Parathyroid adenoma (tissue), 2 donors: Measurements from ENCODE around the gene RBFOX1.

Experiments used
- H2AFZ ChIP-seq: fragments of 300-600 bp; sonication (generic); one replicate; pipeline ENCODE4 v1.7.0; 2017; ENCODE audit warnings: antibody characterized with exemption, mild to moderate bottlenecking
- H3K27ac ChIP-seq: fragments of 300-600 bp; sonication (generic); one replicate; pipeline ENCODE4 v1.7.0; 2017
- H3K27me3 ChIP-seq: fragments of 300-600 bp; sonication (generic); one replicate; pipeline ENCODE4 v1.7.0; 2017; ENCODE audit warnings: low read length; ENCODE audit not compliant: control insufficient read depth, insufficient read depth
- H3K36me3 ChIP-seq: fragments of 300-600 bp; sonication (generic); one replicate; pipeline ENCODE4 v1.7.0; 2017; ENCODE audit warnings: low read length; ENCODE audit not compliant: control insufficient read depth, insufficient read depth
- H3K4me1 ChIP-seq: fragments of 300-600 bp; sonication (generic); one replicate; pipeline ENCODE4 v1.7.0; 2017; ENCODE audit warnings: control low read depth
- H3K4me2 ChIP-seq: fragments of 300-600 bp; sonication (generic); one replicate; pipeline ENCODE4 v1.7.0; 2017; ENCODE audit warnings: low read length
- H3K4me3 ChIP-seq: fragments of 300-600 bp; sonication (generic); one replicate; pipeline ENCODE4 v1.7.0; 2017; ENCODE audit warnings: low read depth, low read length
- H3K79me2 ChIP-seq: fragments of 300-600 bp; sonication (generic); one replicate; pipeline ENCODE4 v1.7.0; 2017; ENCODE audit warnings: control low read depth
- H3K9ac ChIP-seq: fragments of 300-600 bp; sonication (generic); one replicate; pipeline ENCODE4 v1.7.0; 2017; ENCODE audit warnings: mild to moderate bottlenecking
- H3K9me3 ChIP-seq: fragments of 300-600 bp; sonication (generic); one replicate; pipeline ENCODE4 v1.7.0; 2017; ENCODE audit warnings: low read length; ENCODE audit not compliant: control insufficient read depth
- TF ChIP-seq, protein P1 (sequence below): fragments of 300-600 bp; sonication (generic); IDR thresholded peaks from one replicate; pipeline ENCODE4 v1.7.0; 2017; ENCODE audit warnings: antibody characterized with exemption, mild to moderate bottlenecking
- donor health status: primary hyperparathyroidism.

The RBFOX1 gene

DNA sequence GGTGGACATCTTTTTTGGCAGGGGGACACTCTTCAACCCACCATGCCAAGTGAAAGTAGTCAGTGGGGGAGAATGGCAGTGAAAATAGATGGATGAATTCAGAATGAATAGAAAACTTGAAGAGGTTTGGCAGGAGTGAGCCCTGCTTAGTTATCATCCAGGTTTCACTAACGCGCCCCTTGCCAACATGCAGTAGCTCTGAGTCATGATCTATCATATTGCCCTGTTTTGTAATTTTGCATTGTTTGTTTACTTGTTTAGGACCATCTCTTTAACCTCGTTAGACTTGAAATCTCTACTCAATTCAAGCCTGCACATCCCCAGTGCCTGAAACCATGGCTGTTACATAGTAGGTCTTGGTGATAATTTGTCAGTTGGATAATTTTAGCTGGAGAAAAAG, 116.7 kb downstream of the RBFOX1 start:
- Histone ChIP-seq H3K9me3 (no peaks in the 10 kb centered on the region), H3K4me1 (no peaks in the 10 kb centered on the region), H3K4me3 (no peak overlapping the region), H3K27me3 (no peaks in the 10 kb centered on the region), H3K36me3 (no peaks in the 10 kb centered on the region), H2AFZ (no peak overlapping the region), H3K4me2 (no peak overlapping the region), H3K9ac (no peak overlapping the region), H3K27ac (no peak overlapping the region), H3K79me2 (no peaks in the 10 kb centered on the region)
- TF ChIP-seq, protein P1, sequence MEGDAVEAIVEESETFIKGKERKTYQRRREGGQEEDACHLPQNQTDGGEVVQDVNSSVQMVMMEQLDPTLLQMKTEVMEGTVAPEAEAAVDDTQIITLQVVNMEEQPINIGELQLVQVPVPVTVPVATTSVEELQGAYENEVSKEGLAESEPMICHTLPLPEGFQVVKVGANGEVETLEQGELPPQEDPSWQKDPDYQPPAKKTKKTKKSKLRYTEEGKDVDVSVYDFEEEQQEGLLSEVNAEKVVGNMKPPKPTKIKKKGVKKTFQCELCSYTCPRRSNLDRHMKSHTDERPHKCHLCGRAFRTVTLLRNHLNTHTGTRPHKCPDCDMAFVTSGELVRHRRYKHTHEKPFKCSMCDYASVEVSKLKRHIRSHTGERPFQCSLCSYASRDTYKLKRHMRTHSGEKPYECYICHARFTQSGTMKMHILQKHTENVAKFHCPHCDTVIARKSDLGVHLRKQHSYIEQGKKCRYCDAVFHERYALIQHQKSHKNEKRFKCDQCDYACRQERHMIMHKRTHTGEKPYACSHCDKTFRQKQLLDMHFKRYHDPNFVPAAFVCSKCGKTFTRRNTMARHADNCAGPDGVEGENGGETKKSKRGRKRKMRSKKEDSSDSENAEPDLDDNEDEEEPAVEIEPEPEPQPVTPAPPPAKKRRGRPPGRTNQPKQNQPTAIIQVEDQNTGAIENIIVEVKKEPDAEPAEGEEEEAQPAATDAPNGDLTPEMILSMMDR, result no peak

DNA sequence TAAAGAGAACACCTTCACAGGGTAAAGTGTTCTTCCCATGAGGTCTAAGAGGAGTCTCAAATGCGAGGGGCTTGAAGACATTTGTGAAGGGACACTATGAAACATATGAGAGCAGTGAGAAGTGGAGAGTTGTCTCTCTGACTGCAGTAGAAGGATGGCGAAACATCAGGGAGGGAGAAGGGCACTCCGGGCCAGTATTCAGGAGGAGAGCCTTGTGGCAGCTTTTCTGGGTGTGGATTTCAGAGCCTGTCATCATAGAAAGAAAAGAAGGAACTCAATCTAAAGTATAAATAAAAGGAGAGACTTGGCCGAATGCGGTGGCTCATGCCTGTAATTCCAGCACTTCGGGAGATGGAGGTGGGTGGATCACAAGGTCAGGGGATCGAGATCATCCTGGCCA, 117.2 kb downstream of the RBFOX1 start:
- no peaks in the 10 kb centered on the region for H3K36me3 ChIP-seq
- no peak overlapping the region for H2AFZ ChIP-seq
- no peaks in the 10 kb centered on the region for H3K4me1 ChIP-seq
- no peak overlapping the region for H3K4me2 ChIP-seq
- no peaks in the 10 kb centered on the region for H3K9me3 ChIP-seq
- H3K27ac ChIP-seq, result no peak overlapping the region
- H3K27me3 ChIP-seq, result no peaks in the 10 kb centered on the region
- TF ChIP-seq, protein P1, result no peak
- H3K79me2 ChIP-seq, result no peaks in the 10 kb centered on the region
- H3K9ac ChIP-seq, result no peak overlapping the region
- H3K4me3 ChIP-seq, result no peak overlapping the region

DNA sequence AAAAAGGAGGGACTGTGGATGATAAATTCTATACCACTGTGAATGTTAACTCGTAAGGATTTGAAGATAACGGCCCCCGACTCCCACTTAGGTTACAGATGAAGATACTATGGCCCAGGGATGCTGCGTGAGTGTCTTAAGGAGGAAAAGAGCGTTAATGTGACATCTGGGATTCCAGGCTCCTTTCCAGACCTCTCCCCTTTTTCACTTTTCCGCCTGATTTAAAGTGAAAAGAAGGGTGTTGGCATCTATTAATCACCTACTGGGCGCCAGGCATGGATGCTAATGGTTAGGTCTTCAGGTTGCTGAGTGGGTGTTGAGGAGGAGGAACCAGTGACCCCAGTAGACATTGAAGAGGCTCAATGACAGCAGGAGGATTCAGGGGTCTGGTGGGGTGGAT, 117.8 kb downstream of the RBFOX1 start:
- Histone ChIP-seq H3K9ac (no peak overlapping the region), H3K27ac (no peak overlapping the region), H3K27me3 (no peaks in the 10 kb centered on the region), H2AFZ (no peak overlapping the region), H3K36me3 (no peaks in the 10 kb centered on the region), H3K4me1 (no peaks in the 10 kb centered on the region), H3K79me2 (no peaks in the 10 kb centered on the region), H3K4me2 (no peak overlapping the region), H3K4me3 (no peak overlapping the region), H3K9me3 (no peaks in the 10 kb centered on the region)
- TF ChIP-seq, protein P1, result no peak

DNA sequence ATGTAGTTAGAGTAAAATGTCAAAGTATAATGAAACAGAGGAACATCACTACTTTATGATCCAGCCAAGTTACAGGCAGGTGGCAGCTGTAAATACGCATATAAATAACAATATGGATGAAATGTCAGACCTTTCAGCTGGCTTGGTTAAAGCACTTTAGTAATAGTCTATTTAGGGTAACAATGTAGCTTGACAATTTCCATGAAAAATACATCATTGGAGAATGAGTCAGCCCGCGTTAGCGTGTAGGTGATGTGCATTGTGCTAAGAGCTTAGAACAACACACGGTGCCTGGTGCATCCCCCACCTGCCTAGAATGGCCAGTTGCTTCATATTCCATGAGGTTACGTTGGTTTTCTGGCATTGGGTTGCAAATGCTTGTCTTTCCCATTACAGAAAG, 119.4 kb downstream of the RBFOX1 start:
- H3K36me3 ChIP-seq, result no peaks in the 10 kb centered on the region
- H3K9me3 ChIP-seq, result no peaks in the 10 kb centered on the region
- no peak overlapping the region for H3K4me3 ChIP-seq
- no peaks in the 10 kb centered on the region for H3K27me3 ChIP-seq
- H3K79me2 ChIP-seq, result no peaks in the 10 kb centered on the region
- no peaks in the 10 kb centered on the region for H3K4me1 ChIP-seq
- no peak overlapping the region for H3K27ac ChIP-seq
- H2AFZ ChIP-seq, result no peak overlapping the region
- no peak overlapping the region for H3K9ac ChIP-seq
- no peak overlapping the region for H3K4me2 ChIP-seq
- TF ChIP-seq, protein P1, result no peak

DNA sequence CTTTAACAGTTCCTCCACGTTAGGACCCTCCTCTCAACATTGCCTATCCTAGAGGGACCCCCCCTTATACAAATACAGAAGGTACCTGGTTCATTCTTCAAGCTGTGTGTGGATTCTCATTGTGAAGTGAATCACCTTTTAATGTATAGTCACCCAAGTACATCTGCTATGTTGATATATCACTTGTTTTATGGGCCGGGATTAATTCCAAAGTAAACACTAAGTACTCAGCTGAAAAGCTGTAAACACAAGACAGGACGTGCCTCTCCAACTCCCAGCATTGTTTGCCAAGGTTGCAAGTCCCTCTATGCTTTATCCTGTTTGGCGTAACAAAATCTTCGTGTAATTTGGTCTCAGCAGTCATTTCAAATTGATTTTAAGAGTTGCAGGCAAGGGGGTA, 123.6 kb downstream of the RBFOX1 start:
- no peak overlapping the region for H3K4me3 ChIP-seq
- H3K27ac ChIP-seq, result no peak overlapping the region
- H3K36me3 ChIP-seq, result no peaks in the 10 kb centered on the region
- H3K4me2 ChIP-seq, result no peak overlapping the region
- no peak overlapping the region for H3K9ac ChIP-seq
- H3K4me1 ChIP-seq, result no peaks in the 10 kb centered on the region
- no peaks in the 10 kb centered on the region for H3K9me3 ChIP-seq
- TF ChIP-seq, protein P1, result no peak
- no peaks in the 10 kb centered on the region for H3K27me3 ChIP-seq
- no peak overlapping the region for H2AFZ ChIP-seq
- no peaks in the 10 kb centered on the region for H3K79me2 ChIP-seq
